Fibroblast of the aortic adventitia (primary cell): ENCODE data around the gene PROX2. TPM values are rescaled to one million over a fixed set of nuclear protein-coding genes. Genes with fewer than 3 reads are reported as not detected.

Source experiments
- DNase-seq: peaks from one replicate; pipeline ENCODE4 v3.0.0-alpha.2; 2010; ENCODE audit warnings: low read depth
- H3K4me3 ChIP-seq: 2 replicates; pipeline ENCODE4 v1.5.1; 2011; ENCODE audit warnings: low read depth, mild to moderate bottlenecking, control low read depth, low read length, moderate library complexity
- CTCF ChIP-seq: IDR thresholded peaks from 2 replicates; pipeline ENCODE4 v1.5.1; 2011; ENCODE audit warnings: mild to moderate bottlenecking, low read length, control low read depth, inconsistent platforms; ENCODE audit not compliant: insufficient read depth
- total RNA-seq: library from RNA; depleted of rRNA; stranded (reverse); fragments of >200 nt; gene quantifications from 2 replicates; pipeline ENCODE4 v1.2.3, GENCODE V29; 2012; ENCODE audit warnings: low replicate concordance

The PROX2 gene
- total RNA-seq, 1 donor: not detected

DNA sequence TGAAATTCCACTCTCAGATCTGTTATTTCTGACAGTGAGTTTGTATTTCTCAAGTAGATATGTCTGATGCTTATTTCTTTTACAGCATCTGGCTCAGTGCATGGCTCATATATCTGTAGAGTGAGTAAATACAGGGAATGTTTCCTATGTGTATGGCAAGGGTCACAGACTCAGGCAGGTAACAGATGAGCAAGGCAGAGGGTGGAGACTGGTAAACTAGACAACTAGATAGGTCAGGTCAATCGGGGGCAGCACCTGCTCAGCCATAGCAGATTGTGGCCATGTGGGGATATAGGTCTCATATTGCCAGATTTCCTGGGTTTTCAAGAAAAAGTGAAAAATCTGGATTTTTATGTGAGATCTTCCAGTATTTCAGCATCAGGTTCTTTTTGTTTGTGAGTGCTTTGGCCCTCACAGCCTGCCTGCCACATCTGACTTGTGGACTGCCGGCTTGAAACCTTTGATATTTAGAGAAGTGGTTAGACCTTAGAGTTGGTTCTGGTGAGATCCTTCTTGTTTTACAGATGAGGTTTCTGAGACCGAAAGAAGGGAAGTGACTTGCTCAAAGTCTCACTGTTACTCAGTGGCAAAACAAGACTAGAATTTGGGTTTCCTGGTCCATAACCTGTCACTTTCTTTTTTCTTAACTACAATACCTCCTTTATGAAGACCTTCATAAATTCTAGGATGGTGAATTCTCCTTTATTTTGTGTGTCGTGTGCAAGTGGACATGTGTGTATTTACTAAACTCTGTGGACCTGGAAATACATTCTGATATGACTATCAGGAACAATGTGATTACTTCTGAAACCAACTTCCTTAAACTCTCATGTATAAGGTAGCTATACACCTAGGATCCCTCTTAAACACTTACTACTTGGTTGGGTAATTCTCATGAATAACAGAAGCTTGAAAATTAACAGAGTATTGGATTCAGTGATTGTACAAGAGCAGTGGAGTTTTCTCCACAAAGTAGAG, 34.4 kb downstream of the PROX2 start:
- DNase-seq: no peak
- no peak for TF ChIP-seq CTCF
- no peak overlapping the region for H3K4me3 ChIP-seq

GRCh38 chr14:74840603-74841030, 35.3 kb downstream of the PROX2 start:
- no peak overlapping the region for H3K4me3 ChIP-seq
- DNase-seq: no peak
- TF ChIP-seq CTCF: no peak

DNA sequence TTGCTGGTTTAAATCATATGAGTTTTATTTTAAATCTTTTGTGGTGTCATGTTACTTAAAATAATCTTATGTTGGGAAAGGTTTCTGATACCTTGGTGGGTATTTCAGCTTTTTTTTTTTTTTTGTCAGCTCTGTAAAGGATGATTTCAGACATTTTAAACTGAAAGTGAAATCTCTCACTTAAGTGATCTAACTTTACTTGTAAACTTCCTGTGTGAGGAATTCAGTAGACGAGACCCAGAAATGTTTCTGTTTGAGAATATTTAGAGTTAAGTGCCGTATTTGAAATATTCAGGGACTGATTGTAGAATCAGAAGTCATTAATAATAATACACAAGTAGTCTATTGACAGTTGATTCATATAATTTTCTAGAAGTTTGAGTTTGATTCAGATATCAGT, 37.8 kb downstream of the PROX2 start:
- H3K4me3 ChIP-seq: no peak overlapping the region
- no peak for DNase-seq
- no peak for TF ChIP-seq CTCF

GRCh38 chr14:74836251-74836960, 39.5 kb downstream of the PROX2 start:
- no peak overlapping the region for H3K4me3 ChIP-seq
- DNase-seq: peak; percentile 59
- TF ChIP-seq CTCF: no peak

GRCh38 chr14:74835645-74836250, 40.2 kb downstream of the PROX2 start:
- DNase-seq: no peak
- TF ChIP-seq CTCF: no peak

GRCh38 chr14:74834692-74835392, 41.1 kb downstream of the PROX2 start:
- H3K4me3 ChIP-seq: no peak overlapping the region
- DNase-seq: no peak
- TF ChIP-seq CTCF: no peak

More at GRCh38 chr14:74835645-74836250, 40.2 kb downstream of the PROX2 start:
- no peak overlapping the region for H3K4me3 ChIP-seq
